Heart right ventricle (tissue), 16 donors: Measurements from ENCODE around the gene LCP1. TPM values are rescaled to one million over a fixed set of nuclear protein-coding genes. Genes with fewer than 3 reads are reported as not detected.

ENCODE experiments used
- ATAC-seq, 8 donors: fragments of 200-7000 bp; cut with Tn5 transposase; one replicate each; pipeline ENCODE4 v1.9.1; 2020; ENCODE audit warnings: mild to moderate bottlenecking in 8 of 8, moderate library complexity in 8 of 8, moderate number of reproducible peaks in 1 of 8
- DNase-seq, 2 donors: peaks; one replicate each; pipeline ENCODE4 v3.0.0-alpha.2; 2020
- H3K27ac ChIP-seq, 10 donors: fragments of 200-600 bp; sonication (generic) in 2 of 10; one replicate each; pipeline versions ENCODE4 v1.5.0 to v1.8.0; 2020 to 2022; ENCODE audit warnings: mild to moderate bottlenecking in 3 of 10
- H3K27me3 ChIP-seq, 7 donors: fragments of 200-600 bp; one replicate each; pipeline ENCODE4 v1.8.0; 2021 to 2022; ENCODE audit warnings: mild to moderate bottlenecking in 2 of 7
- H3K36me3 ChIP-seq, 9 donors: fragments of 200-600 bp; sonication (generic) in 1 of 9; one replicate each; pipeline versions ENCODE4 v1.5.0 to v1.8.0; 2020 to 2022; ENCODE audit warnings: mild to moderate bottlenecking in 2 of 9
- H3K4me1 ChIP-seq, 9 donors: fragments of 200-600 bp; sonication (generic) in 1 of 9; one replicate each; pipeline versions ENCODE4 v1.5.0 to v1.8.0; 2020 to 2022; ENCODE audit warnings: mild to moderate bottlenecking in 4 of 9
- H3K4me3 ChIP-seq, 10 donors: fragments of 200-600 bp; sonication (generic) in 2 of 10; one replicate each; pipeline versions ENCODE4 v1.5.0 to v1.8.0; 2020 to 2022; ENCODE audit warnings: mild to moderate bottlenecking in 7 of 10, moderate library complexity in 2 of 10
- H3K9me3 ChIP-seq, 11 donors: fragments of 200-600 bp in 10 of 11; sonication (generic) in 2 of 11; one replicate each; pipeline versions ENCODE4 v1.5.0 to v1.8.0; 2013 to 2022; ENCODE audit warnings: mild to moderate bottlenecking in 2 of 11, control low read depth in 1 of 11, moderate library complexity in 1 of 11
- CTCF ChIP-seq, 9 donors: fragments of 200-600 bp; sonication (generic) in 2 of 9; IDR thresholded peaks; one replicate each; pipeline versions ENCODE4 v1.5.0 to v1.8.0; 2021 to 2022; ENCODE audit warnings: antibody characterized with exemption in 9 of 9, mild to moderate bottlenecking in 5 of 9, moderate library complexity in 1 of 9
- WGBS, 2 donors: extraction: QIAGEN DNeasy Blood & Tissue Kit; methylation state at CpG; one replicate each; pipeline ENCODE4 v1.1.7; 2013; ENCODE audit warnings: inconsistent platforms in 1 of 2; 5-methylcytosine and 5-hydroxymethylcytosine counted together
- intact Hi-C, 10 donors: fragments of 100-400 bp; cut with DNase I; formaldehyde crosslinking; loops; one replicate each; pipeline versions ENCODE4 v1.11.1 to v1.14.2; 2022
- polyA plus RNA-seq, 2 donors: library from polyadenylated mRNA; stranded (reverse); fragments of 200-250 nt; gene quantifications; one replicate each; pipeline ENCODE4 v1.2.3, GENCODE V29; 2013
- total RNA-seq, 10 donors: library from RNA; stranded (reverse); fragmentation: NEBNext Ultra II Directional in 3 of 10; extraction: Animal tissue kit (Norgen Biotek cat#: 25700) in 3 of 10; gene quantifications; one replicate each; pipeline versions ENCODE4 v1.2.1 to v1.2.4, GENCODE V29; 2021 to 2023
- donor health status: Arrhythmogenic right ventricular cardiomyopathy.
- donor health status: ischemic (EF 13 %, LVEDD 7.1; RV severe dilation, severe dysfunction).
- donor health status: healthy with polysubstance abuse.
- donor health status: DM: no; HTN: yes; CAD: no.
- donor health status: DM: no; HTN: no; CAD: no.
- donor health status: ischemic (EF 25% LVEDD 6.9; RV normal size, moderate dysfunction).
- donor health status: ischemic (EF 25% LVEDD 5.7; RV mildly dilated, moderate dysfunction).
- donor health status: healthy.
- donor health status: DM: yes; HTN: yes; CAD: no.
- donor health status: Ischemic cardiomyopathy.
- donor health status: ischemic (EF 35%, LVEDD 5.7; RV mildly dilated, moderate dysfunction).
- donor health status: nonischemic (EF 11% LVEDD 7.7; RV severe dilation, severe dysfunction).
- donor health status: DM: yes; HTN: yes; CAD: no.
- donor health status: PGD.
- donor health status: ischemic (EF 29% LVEDD 5.4; RV normal size, mild dysfunction).
- donor health status: nonischemic (EF 23%, LVEDD 6.1; RV moderate dilation, normal function).

Gene LCP1
- total and polyA plus RNA-seq, 12 donors, result 3.2 to 127 (median 8.6) TPM

GRCh38 chr13:46211483-46212351 is 29.7 kb upstream of the LCP1 start, which contains the start of gene LRRC63:
LRRC63 (plus strand) TSS chr13:46211928; CDS start chr13:46213035, 1,107 bp downstream.
- no peak for TF ChIP-seq CTCF (IDR thresholded peaks at IDR 0.05)
- Histone ChIP-seq H3K27ac (peak within 1 kb of the TSS in 2 of 10 donors; percentile 41 to 73), H3K9me3 (peaks cover 0 to 9% (median 0%) of the 10 kb centered on the region in 11 donors), H3K4me1 (peaks cover 0 to 21% (median 5%) of the 10 kb centered on the region in 9 donors), H3K27me3 (peaks cover 0 to 33% (median 26%) of the 10 kb centered on the region in 7 donors), H3K4me3 (peak within 1 kb of the TSS; percentile 21 to 65 (median 48)), H3K36me3 (no peaks in the 10 kb centered on the region)
- 2 to 3% methylated on average over 48 to 53 of the region's 53 CpGs for WGBS, 2 donors
- intact Hi-C loops, result no loop called here
- DNase-seq (peak; percentile 71 to 84), ATAC-seq (peak; percentile 89 to 100 (median 96))

- peak overlapping the region in 2 of 10 donors; percentile 41 to 73 for H3K27ac ChIP-seq
- peaks cover 0 to 3% (median 0%) of the 10 kb centered on the region in 11 donors for H3K9me3 ChIP-seq
- 14 to 22% methylated on average over 9 of the region's 9 CpGs for WGBS, 2 donors
- peaks cover 0 to 21% (median 5%) of the 10 kb centered on the region in 9 donors for H3K4me1 ChIP-seq
- H3K27me3 ChIP-seq, result peaks cover 0 to 33% (median 26%) of the 10 kb centered on the region in 7 donors
- TF ChIP-seq CTCF (IDR thresholded peaks at IDR 0.05), result no peak
- peak overlapping the region in 9 of 10 donors; percentile 21 to 65 (median 48) for H3K4me3 ChIP-seq
- intact Hi-C loops, result no loop called here
- ATAC-seq (peak in 2 of 8 donors; percentile 25 to 37), DNase-seq (no peak)
- no peaks in the 10 kb centered on the region for H3K36me3 ChIP-seq
Measured at GRCh38 chr13:46211116-46211482, 29.1 kb upstream of the LCP1 start.

GRCh38 chr13:46210362-46211083 is 28.5 kb upstream of the LCP1 start:
- no peaks in the 10 kb centered on the region for H3K36me3 ChIP-seq
- H3K27ac ChIP-seq, result peak overlapping the region in 1 of 10 donors; percentile 73
- TF ChIP-seq CTCF (IDR thresholded peaks at IDR 0.05), result no peak
- WGBS, 2 donors, result 76 to 80% methylated on average over 6 of the region's 6 CpGs
- H3K27me3 ChIP-seq, result peaks cover 0 to 33% (median 26%) of the 10 kb centered on the region in 7 donors
- DNase-seq (no peak), ATAC-seq (no peak)
- peaks cover 0 to 21% (median 5%) of the 10 kb centered on the region in 9 donors for H3K4me1 ChIP-seq
- intact Hi-C loops, result no loop called here
- peaks cover 0 to 3% (median 0%) of the 10 kb centered on the region in 11 donors for H3K9me3 ChIP-seq
- H3K4me3 ChIP-seq, result peak overlapping the region in 2 of 10 donors; percentile 57 to 65

- no peaks in the 10 kb centered on the region for H3K36me3 ChIP-seq
- H3K27me3 ChIP-seq, result peaks cover 0 to 41% (median 26%) of the 10 kb centered on the region in 7 donors
- WGBS, 2 donors, result 63 to 67% methylated on average over 7 of the region's 7 CpGs
- H3K27ac ChIP-seq, result no peak overlapping the region
- peaks cover 0 to 24% (median 5%) of the 10 kb centered on the region in 9 donors for H3K4me1 ChIP-seq
- no peak for ATAC-seq
- DNase-seq, result no peak
- H3K4me3 ChIP-seq, result no peak overlapping the region
- H3K9me3 ChIP-seq, result no peaks in the 10 kb centered on the region
- intact Hi-C loops, result no loop called here
- no peak for TF ChIP-seq CTCF (IDR thresholded peaks at IDR 0.05)
Measured at GRCh38 chr13:46207828-46208227, 25.9 kb upstream of the LCP1 start.
